Posterior vena cava (tissue), 2 donors: Measurements from ENCODE around the gene HMOX1. TPM values are rescaled to one million over a fixed set of nuclear protein-coding genes. Genes with fewer than 3 reads are reported as not detected.
"Not testable (repeated sequence)": the region's sequence is repeated elsewhere in the genome, so short reads cannot be mapped to it uniquely, and the experiment has no call there.

Experiments
- DNase-seq: peaks from one replicate; pipeline ENCODE4 v3.0.0-alpha.2; 2020; ENCODE audit warnings: low spot score
- intact Hi-C, 2 donors: fragments of 100-400 bp; cut with DNase I; formaldehyde crosslinking; loops; one replicate each; pipeline versions ENCODE4 v1.14.1 to v1.14.2; 2022 to 2023
- total RNA-seq, 2 donors: library from RNA; stranded (reverse); fragmentation: NEBNext Ultra II Directional; extraction: Animal tissue kit (Norgen Biotek cat#: 25700); gene quantifications; one replicate each; pipeline ENCODE4 v1.2.1, GENCODE V29; 2021
- donor health status: DM: yes; HTN: yes; CAD: no.
- donor health status: DM: yes; HTN: yes; CAD: no.

Gene HMOX1
- total RNA-seq, 2 donors from 2014 or later, result 14.4 to 42.4 TPM

DNA sequence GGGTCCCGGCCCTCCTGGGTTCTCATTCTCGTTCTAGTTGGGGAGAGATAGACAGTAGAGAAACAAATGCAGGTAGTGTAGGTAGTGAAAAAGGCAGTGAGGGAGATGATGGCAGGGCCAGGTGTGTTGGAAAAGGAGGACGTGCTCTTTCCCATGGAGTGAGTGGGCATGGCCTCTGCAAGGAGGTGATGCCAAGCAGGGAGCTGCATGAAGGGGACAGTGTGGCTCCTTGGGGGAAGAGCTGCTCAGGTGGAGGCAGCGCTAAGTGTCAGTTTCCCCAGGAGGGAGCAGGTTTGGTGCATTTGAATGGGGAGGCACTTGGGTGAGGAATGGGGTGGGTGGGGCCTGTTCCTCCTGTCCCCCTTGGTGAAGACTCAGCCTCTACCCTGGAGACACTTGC, 41.2 kb downstream of the HMOX1 start:
- intact Hi-C loops, result no loop called here
- DNase-seq, result no peak

DNA sequence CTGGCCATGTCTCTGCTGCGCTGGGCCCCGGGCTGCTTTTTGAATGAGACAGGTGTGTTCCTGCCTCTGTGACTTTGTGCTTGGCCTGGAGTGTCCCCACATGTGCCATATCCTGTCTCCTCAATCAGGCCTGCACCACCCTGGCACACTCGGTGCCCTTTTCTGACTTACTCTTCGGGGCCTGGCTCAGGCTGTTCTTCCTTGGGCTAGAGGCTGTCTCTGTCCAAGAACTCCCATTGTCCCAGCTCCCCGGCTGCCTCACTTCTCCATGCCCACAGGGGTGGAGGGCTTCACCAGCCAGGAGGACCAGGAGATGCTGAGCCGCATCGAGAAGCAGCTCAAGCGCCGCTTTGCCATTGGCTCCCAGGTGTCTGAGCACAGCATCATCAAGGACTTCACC, 42.0 kb downstream of the HMOX1 start:
- no peak for DNase-seq
- intact Hi-C loops, result no loop called here

DNA sequence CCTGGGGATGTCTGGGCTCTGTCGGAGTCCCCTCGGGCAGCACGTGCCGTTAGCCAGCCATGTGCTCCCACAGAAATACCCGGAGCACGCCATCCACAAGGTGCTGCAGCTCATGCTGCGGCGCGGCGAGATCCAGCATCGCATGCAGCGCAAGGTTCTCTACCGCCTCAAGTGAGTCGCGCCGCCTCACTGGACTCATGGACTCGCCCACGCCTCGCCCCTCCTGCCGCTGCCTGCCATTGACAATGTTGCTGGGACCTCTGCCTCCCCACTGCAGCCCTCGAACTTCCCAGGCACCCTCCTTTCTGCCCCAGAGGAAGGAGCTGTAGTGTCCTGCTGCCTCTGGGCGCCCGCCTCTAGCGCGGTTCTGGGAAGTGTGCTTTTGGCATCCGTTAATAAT, 43.2 kb downstream of the HMOX1 start:
- intact Hi-C loops, result no loop called here
- no peak for DNase-seq

DNA sequence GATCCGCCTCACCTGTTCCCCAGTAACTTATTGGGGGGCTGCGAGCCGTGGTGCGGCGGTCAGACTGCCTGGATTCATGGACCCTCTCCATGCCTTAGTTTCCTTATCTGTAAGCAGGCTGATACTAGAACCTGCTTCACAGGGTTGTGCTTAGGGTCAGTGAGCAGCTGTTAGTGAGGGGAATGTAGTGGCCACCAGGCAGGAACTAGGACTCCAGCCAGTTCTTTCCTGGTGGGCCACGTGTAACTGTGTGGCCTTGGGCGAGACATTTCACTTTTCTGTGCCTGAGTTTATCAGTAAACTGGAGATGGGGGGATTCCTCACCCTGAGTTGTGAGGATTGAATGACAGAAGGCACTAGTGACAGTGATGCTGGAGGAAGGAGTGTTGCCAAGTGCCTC, 43.9 kb downstream of the HMOX1 start:
- no peak for DNase-seq
- intact Hi-C loops, result no loop called here

- no peak for DNase-seq
- intact Hi-C loops, result no loop called here
Observed at GRCh38 chr22:35425546-35425945, 44.6 kb downstream of the HMOX1 start.

DNA sequence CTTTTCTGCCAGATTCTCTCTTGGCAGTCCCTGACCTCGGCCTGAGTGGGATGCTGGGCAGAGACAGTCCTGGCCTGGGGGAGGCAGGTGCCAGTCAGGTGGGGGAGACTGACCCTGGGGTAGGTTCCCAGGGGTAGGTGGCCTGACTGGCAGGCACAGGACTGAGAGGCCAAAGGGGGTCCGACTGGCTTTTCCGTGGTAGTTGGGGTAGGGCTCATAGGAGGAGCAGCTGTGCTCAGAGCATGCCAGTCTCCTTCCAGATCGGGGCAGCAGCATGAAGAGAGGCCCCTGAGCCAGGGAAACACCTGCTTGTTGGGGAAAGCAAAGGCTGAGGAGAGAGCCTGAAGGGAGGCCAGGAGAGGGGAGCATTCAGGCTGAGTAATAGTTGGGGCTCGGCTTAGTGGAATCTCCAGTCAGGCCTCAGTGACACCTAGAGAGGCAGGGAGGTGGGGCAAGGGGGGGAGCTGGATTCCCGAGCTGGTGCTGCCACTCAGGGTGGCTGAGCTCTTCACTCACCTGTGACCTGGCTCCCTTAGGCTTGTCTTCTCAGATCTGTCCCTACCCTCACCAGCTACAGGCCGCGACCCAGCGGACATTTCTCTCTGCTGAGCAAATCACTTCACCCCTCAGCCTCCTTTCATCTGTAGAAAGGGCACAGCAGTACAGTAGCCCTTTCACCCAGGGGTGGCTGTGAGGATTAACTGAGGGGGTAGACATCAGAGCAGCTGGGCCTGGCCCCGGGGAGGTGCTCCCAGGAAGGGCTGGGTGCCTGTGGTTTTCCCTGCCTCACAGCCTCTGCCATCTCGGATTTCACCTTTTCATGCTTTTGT, 45.3 kb downstream of the HMOX1 start:
- intact Hi-C loops, result no loop called here
- no peak for DNase-seq

GRCh38 chr22:35426801-35427140, 45.9 kb downstream of the HMOX1 start:
- intact Hi-C loops, result no loop called here
- no peak for DNase-seq

DNA sequence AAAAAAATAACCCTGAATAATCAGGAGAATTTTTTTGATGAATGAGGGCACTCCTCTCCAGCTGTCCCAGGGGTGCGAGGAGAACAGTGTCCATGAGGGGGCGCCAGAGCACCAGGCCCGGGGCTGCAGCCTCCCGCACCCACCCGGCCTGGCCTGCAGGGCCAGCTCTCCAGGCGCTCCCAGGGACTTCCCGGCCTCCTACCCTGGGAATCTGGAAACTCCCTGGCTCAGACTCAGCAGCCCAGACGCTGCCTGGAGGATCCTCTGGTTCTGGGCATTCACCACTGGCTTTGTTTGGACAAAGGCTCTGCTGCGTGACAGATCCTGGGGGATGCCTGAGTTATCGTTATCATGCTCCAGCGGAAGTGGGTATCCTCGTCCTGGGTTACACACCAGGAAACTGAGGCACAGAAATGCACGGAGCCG, 50.0 kb downstream of the HMOX1 start:
- intact Hi-C loops, result loop anchor here (5.0 to 10.0 kb wide), 3 partner anchors 156 to 694 kb away; no protein-coding TSS in a partner anchor
- peak; percentile 95 for DNase-seq

GRCh38 chr22:35431483-35432227, 50.8 kb downstream of the HMOX1 start:
- intact Hi-C loops, result loop anchor here (5.0 to 10.0 kb wide), 3 partner anchors 156 to 693 kb away; no protein-coding TSS in a partner anchor
- no peak for DNase-seq

DNA sequence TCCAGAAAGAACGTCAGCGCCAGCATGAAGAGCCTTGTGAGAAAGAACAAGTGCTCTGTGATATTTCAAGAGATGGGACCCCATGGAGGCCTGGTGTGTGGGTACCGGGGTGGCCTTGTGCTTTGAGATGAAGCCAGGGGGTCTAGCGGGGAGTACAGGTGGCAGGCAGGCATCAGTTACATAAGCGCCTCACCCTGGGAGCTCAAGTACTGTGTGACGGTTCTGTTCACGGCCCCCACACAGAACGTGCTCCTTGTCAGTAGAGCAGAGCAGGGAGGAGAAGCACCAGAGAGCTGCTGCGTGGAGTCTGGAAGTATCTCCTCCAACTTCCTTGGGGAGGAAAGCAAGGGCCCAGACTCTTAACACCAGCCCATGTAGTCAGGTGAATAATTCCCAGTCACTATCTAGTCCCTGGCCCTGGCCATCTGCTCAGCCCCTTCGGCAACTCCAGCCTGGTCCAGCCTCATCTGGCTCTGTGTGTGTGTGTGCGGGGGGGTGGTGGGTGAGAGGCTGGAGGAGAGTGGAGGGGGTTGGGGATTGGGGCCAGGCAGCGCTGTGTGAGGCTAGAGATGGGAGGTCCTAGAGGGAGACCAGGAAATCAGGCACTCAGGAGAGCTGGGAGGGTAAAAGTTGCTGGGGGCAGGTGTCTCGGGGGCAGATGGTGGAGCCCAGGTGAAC, 51.5 kb downstream of the HMOX1 start:
- intact Hi-C loops, result loop anchor here (5.0 to 10.0 kb wide), 3 partner anchors 155 to 692 kb away; no protein-coding TSS in a partner anchor

DNA sequence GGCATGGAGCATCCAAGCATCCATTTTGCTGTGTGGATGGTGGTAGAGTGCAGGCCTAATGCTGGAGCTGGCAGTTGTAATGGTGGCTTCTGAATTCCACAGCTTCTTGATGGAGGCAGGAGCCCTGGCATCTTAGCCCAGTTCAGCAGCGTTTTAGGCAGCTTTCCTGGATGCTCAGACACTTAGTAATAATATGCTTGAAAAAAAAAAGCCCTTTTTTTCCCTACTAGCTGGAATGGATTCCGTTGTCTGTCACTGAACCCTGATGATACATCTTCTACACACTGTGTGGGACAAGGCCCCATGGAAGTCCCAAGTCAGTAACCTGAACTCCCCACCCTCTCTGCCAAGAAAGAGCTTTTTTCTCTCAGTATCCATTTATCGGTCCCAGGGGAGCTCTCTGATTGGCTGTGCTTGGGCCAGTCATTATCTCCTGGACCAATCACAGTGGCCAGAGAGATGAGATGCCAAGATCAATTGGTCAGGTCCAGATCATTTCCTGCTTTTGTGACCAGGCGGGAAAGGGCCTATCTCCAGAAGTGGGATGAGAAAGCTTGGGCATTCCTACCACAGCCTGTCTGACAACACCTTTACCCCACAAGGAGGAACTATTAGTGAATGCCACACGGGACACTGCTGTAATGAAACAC, 53.3 kb downstream of the HMOX1 start:
- no peak for DNase-seq
- intact Hi-C loops, result loop anchor here (5.0 to 10.0 kb wide), 3 partner anchors 153 to 691 kb away; no protein-coding TSS in a partner anchor

More for the DNA sequence above, 51.5 kb downstream of the HMOX1 start:
- DNase-seq, result no peak

DNA sequence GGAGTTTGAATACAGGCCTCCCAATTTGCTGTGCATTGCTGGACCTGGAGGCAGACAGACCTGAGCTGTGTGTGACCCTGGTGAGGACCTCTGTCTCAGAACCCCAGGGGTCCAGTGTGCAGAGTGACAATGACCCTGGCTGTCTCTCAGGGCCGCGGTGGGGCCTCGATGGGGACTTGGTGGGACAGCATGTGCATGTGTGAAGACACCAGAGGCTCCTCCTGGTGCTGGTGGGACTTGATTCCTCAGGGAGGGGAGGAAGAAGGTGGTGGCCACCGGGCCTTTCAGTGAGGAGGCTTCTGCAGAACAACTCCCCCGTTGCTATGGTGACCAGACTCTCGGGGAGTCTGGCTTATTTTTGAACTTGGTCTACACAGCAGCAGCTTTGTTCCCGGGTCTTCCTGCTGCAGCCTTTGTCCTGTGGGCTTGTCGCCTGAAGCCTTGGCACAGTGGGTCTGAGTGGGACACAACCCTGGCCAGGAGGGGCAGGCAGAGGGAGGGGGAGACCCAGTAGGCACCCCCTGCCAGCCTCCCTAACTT, 54.4 kb downstream of the HMOX1 start:
- intact Hi-C loops, result loop anchor here in 1 of 2 donors (10.0 kb wide), 1 partner anchor 690 kb away; no protein-coding TSS in a partner anchor
- no peak for DNase-seq

GRCh38 chr22:35436421-35436820, 55.5 kb downstream of the HMOX1 start:
- intact Hi-C loops, result loop anchor here in 1 of 2 donors (10.0 kb wide), 1 partner anchor 688 kb away; no protein-coding TSS in a partner anchor
- DNase-seq, result no peak

DNA sequence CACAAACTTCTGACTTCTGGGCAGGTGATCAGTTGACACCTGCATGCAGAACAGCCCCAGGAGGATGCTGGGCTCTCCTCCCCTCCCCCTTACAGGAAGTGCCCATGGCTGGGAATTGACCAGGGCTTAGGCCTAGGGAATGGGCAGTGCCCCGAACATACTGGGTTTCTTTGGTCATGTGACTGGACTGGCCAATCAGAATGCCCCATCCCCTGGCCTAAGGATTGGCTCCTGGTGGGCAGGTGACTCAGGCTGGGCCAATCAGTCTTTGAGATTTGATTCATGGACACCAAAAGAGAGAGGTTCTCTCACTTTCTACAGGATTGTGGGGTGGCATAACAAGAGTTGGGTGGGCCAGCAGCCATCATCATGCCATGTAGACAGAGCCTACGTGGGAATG, 56.2 kb downstream of the HMOX1 start:
- intact Hi-C loops, result loop anchor here in 1 of 2 donors (10.0 kb wide), 1 partner anchor 688 kb away; no protein-coding TSS in a partner anchor
- DNase-seq, result no peak

DNA sequence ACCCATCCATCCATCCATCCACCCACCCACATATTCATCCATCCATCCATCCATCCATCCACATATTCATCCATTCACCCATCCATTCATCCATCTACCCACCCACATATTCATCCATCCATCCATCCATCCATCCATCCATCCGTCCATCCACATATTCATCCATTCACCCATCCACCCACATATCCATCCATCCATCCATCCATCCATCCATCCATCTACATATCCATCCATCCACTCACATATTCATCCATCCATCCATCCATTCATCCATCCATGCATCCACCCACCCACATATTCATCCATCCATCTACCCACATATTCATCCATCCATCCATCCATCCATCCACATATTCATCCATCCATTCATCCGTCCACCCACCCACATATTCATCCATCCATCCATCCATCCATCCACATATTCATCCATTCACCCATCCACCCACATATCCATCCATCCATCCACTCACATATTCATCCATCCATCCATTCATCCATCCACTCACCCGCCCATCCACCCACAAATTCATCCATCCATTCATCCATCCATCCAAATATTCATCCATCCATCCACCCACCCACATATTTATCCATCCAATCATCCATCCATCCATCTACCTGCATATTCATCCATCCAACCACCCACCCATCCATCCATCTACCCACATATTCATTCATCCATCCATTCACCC, 57.9 kb downstream of the HMOX1 start:
- not testable (repeated sequence) for DNase-seq
- intact Hi-C loops, result loop anchor here in 1 of 2 donors (10.0 kb wide), 1 partner anchor 686 kb away; no protein-coding TSS in a partner anchor

DNA sequence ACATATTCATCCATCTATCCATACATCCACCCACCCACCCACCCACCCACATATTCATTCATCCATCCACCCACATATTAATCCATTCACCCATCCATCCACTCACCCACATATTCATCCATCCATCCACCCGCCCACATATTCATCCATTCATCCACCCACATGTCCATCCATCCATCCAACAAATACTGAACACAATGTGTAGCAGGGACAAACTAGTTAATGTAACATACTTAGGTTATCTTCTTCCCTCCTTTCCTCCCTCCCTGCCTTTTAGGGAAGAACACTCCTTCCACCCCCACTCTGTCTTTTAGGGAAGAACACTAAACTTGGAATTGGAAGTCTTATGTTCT, 58.4 kb downstream of the HMOX1 start:
- DNase-seq, result no peak
- intact Hi-C loops, result loop anchor here in 1 of 2 donors (10.0 kb wide), 1 partner anchor 685 kb away; no protein-coding TSS in a partner anchor

- no peak for DNase-seq
- intact Hi-C loops, result no loop called here
Observed at GRCh38 chr22:35440129-35440528, 59.2 kb downstream of the HMOX1 start.

DNA sequence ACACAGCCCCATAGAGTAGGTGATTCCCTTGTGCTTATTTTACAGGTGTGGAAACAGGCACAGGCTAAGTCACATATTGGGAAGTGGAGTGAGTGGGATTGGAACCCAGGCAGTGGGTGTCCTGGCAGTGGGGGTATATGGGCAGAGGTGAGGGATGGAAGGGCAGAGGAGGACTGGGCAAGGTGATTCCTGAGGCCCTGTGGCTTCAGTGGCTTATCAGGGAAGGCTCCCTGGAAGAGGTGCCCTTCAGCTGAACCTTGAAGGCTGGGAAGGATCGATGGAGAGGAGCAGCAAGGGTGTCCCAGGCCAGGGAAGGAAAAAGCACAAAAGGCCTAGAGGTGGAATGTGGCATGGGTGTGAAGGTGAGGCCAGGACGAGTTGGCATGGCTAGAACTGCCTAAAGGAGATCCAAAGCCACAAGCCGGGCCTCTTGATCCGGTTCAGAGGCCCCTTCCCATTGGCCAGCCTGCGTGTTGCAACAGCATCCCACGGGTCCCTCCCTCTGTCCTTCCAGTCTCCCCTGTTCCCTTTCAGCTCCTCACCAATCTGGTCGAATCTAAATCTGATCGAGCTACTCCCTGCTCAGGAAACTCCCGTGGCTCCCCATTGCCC, 60.7 kb downstream of the HMOX1 start:
- intact Hi-C loops, result no loop called here
- DNase-seq, result no peak
